Aorta (tissue), 5 donors: ENCODE measurements around the gene FLCN. TPM values are rescaled to one million over a fixed set of nuclear protein-coding genes. Genes with fewer than 3 reads are reported as not detected.
"Not testable (repeated sequence)": the region's sequence is repeated elsewhere in the genome, so short reads cannot be mapped to it uniquely, and the experiment has no call there.

Experiments
- ATAC-seq: fragments of 200-7000 bp; cut with Tn5 transposase; one replicate; pipeline ENCODE4 v1.9.1; 2022; ENCODE audit warnings: moderate library complexity; ENCODE audit not compliant: low FRiP score
- DNase-seq, 2 donors: peaks; one replicate each; pipeline ENCODE4 v3.0.0-alpha.2; 2020
- H3K27ac ChIP-seq, 2 donors: one replicate each; pipeline ENCODE4 v1.5.1; 2013; ENCODE audit warnings: low read length in 2 of 2, mild to moderate bottlenecking in 2 of 2, moderate library complexity in 2 of 2, control low read depth in 1 of 2, inconsistent platforms in 1 of 2, low read depth in 1 of 2
- H3K27me3 ChIP-seq, 2 donors: one replicate each; pipeline ENCODE4 v1.6.1; 2013; ENCODE audit warnings: control low read depth in 1 of 2, low read length in 1 of 2, mild to moderate bottlenecking in 1 of 2, moderate library complexity in 1 of 2; ENCODE audit not compliant: insufficient read depth in 2 of 2, control insufficient read depth in 1 of 2
- H3K36me3 ChIP-seq, 2 donors: one replicate each; pipeline ENCODE4 v1.6.1; 2013; ENCODE audit warnings: control low read depth in 1 of 2, low read length in 1 of 2, mild to moderate bottlenecking in 1 of 2; ENCODE audit not compliant: insufficient read depth in 2 of 2, control insufficient read depth in 1 of 2
- H3K4me1 ChIP-seq, 2 donors: one replicate each; pipeline ENCODE4 v1.6.1; 2013; ENCODE audit warnings: low read length in 2 of 2, control low read depth in 1 of 2, mild to moderate bottlenecking in 1 of 2, moderate library complexity in 1 of 2; ENCODE audit not compliant: insufficient read depth in 2 of 2, control insufficient read depth in 1 of 2
- H3K4me3 ChIP-seq, 2 donors: one replicate each; pipeline ENCODE4 v1.5.1; 2013; ENCODE audit warnings: low read length in 2 of 2, control low read depth in 1 of 2, mild to moderate bottlenecking in 1 of 2
- H3K9me3 ChIP-seq: one replicate; pipeline ENCODE4 v1.6.1; 2013; ENCODE audit warnings: mild to moderate bottlenecking, low read length; ENCODE audit not compliant: control insufficient read depth
- WGBS, 2 donors: extraction: QIAGEN DNeasy Blood & Tissue Kit; methylation state at CpG; one replicate each; pipeline ENCODE4 v1.1.7; 2013; 5-methylcytosine and 5-hydroxymethylcytosine counted together
- intact Hi-C, 2 donors: fragments of 100-400 bp; cut with DNase I; formaldehyde crosslinking; loops; one replicate each; pipeline versions ENCODE4 v1.14.2 to v1.15.0; 2022
- polyA plus RNA-seq, 2 donors: library from polyadenylated mRNA; stranded (reverse); fragments of 200-250 nt; gene quantifications; one replicate each; pipeline ENCODE4 v1.2.3, GENCODE V29; 2013
- total RNA-seq, 2 donors: library from RNA; stranded (reverse); fragmentation: NEBNext Ultra II Directional; extraction: Animal tissue kit (Norgen Biotek cat#: 25700); gene quantifications; one replicate each; pipeline ENCODE4 v1.2.1, GENCODE V29; 2021
- donor health status: healthy with polysubstance abuse.
- donor health status: Bipolar disorder and iron deficiency.
- donor health status: DM: no; HTN: no; CAD: no.
- donor health status: DM: no; HTN: no; CAD: no.
- donor health status: DM: yes; HTN: yes; CAD: no.

FLCN gene
- total and polyA plus RNA-seq, 4 donors, result 12.5 to 85.0 (median 67.6) TPM

GRCh38 chr17:17264430-17264829 lies 27.5 kb upstream of the FLCN start:
- ATAC-seq, result no peak
- H3K27ac ChIP-seq, result no peak overlapping the region
- H3K9me3 ChIP-seq, result no peaks in the 10 kb centered on the region
- WGBS, 2 donors, result 82 to 86% methylated on average over 2 of the region's 2 CpGs
- DNase-seq, result no peak
- no peak overlapping the region for H3K4me3 ChIP-seq
- intact Hi-C loops, result no loop called here
- peaks cover 0 to 13% of the 10 kb centered on the region in 2 donors for H3K36me3 ChIP-seq
- no peaks in the 10 kb centered on the region for H3K4me1 ChIP-seq
- H3K27me3 ChIP-seq, result no peaks in the 10 kb centered on the region

- no peak overlapping the region for H3K4me3 ChIP-seq
- H3K36me3 ChIP-seq, result peaks cover 6 to 10% of the 10 kb centered on the region in 2 donors
- H3K4me1 ChIP-seq, result no peaks in the 10 kb centered on the region
- WGBS, 2 donors, result 89 to 93% methylated on average over 4 of the region's 4 CpGs
- intact Hi-C loops, result no loop called here
- DNase-seq (no peak), ATAC-seq (no peak)
- H3K27me3 ChIP-seq, result no peaks in the 10 kb centered on the region
- H3K9me3 ChIP-seq, result no peaks in the 10 kb centered on the region
- no peak overlapping the region for H3K27ac ChIP-seq
Measured at GRCh38 chr17:17258998-17259397, 22.0 kb upstream of the FLCN start.

GRCh38 chr17:17258011-17258410 lies 21.0 kb upstream of the FLCN start:
- Histone ChIP-seq H3K9me3 (no peaks in the 10 kb centered on the region), H3K4me3 (no peak overlapping the region), H3K27ac (no peak overlapping the region), H3K27me3 (no peaks in the 10 kb centered on the region), H3K36me3 (peaks cover 6 to 11% of the 10 kb centered on the region in 2 donors), H3K4me1 (no peaks in the 10 kb centered on the region)
- ATAC-seq (no peak), DNase-seq (no peak)
- intact Hi-C loops, result no loop called here
- 86 to 89% methylated on average over 7 of the region's 7 CpGs for WGBS, 2 donors

- DNase-seq (no peak), ATAC-seq (no peak)
- Histone ChIP-seq H3K9me3 (no peaks in the 10 kb centered on the region), H3K27me3 (no peaks in the 10 kb centered on the region), H3K4me3 (no peak overlapping the region), H3K36me3 (peaks cover 6 to 11% of the 10 kb centered on the region in 2 donors), H3K27ac (no peak overlapping the region), H3K4me1 (no peaks in the 10 kb centered on the region)
- intact Hi-C loops, result no loop called here
- WGBS, 2 donors, result 100% methylated on average over 1 of the region's 1 CpG
Measured at GRCh38 chr17:17256316-17256715, 19.3 kb upstream of the FLCN start.

GRCh38 chr17:17255689-17256088 lies 18.7 kb upstream of the FLCN start:
- 93 to 95% methylated on average over 9 to 11 of the region's 11 CpGs for WGBS, 2 donors

GRCh38 chr17:17254036-17254435 lies 17.1 kb upstream of the FLCN start:
- H3K27me3 ChIP-seq, result no peaks in the 10 kb centered on the region
- DNase-seq (no peak), ATAC-seq (no peak)
- 85 to 86% methylated on average over 3 of the region's 3 CpGs for WGBS, 2 donors
- H3K4me3 ChIP-seq, result no peak overlapping the region
- no peak overlapping the region for H3K27ac ChIP-seq
- H3K4me1 ChIP-seq, result no peaks in the 10 kb centered on the region
- no peaks in the 10 kb centered on the region for H3K9me3 ChIP-seq
- H3K36me3 ChIP-seq, result peaks cover 4 to 6% of the 10 kb centered on the region in 2 donors
- intact Hi-C loops, result no loop called here

More at GRCh38 chr17:17255689-17256088, 18.7 kb upstream of the FLCN start:
- H3K27ac ChIP-seq, H3K27me3 ChIP-seq, H3K4me3 ChIP-seq, H3K4me1 ChIP-seq, DNase-seq, ATAC-seq, intact Hi-C loops, H3K9me3 ChIP-seq: not testable (repeated sequence)
- peaks cover 6 to 11% of the 10 kb centered on the region in 2 donors for H3K36me3 ChIP-seq

GRCh38 chr17:17253406-17253805 lies 16.4 kb upstream of the FLCN start:
- H3K27me3 ChIP-seq, result no peaks in the 10 kb centered on the region
- WGBS, 2 donors, result 90 to 93% methylated on average over 3 of the region's 3 CpGs
- intact Hi-C loops, result no loop called here
- DNase-seq (no peak), ATAC-seq (no peak)
- no peak overlapping the region for H3K27ac ChIP-seq
- no peaks in the 10 kb centered on the region for H3K9me3 ChIP-seq
- no peak overlapping the region for H3K4me3 ChIP-seq
- H3K4me1 ChIP-seq, result no peaks in the 10 kb centered on the region
- peaks cover 3 to 6% of the 10 kb centered on the region in 2 donors for H3K36me3 ChIP-seq

- WGBS, 2 donors, result 79 to 83% methylated on average over 9 of the region's 9 CpGs
- no peak for ATAC-seq
Measured at GRCh38 chr17:17252149-17252661, 15.2 kb upstream of the FLCN start.

GRCh38 chr17:17246879-17247278 lies 9.9 kb upstream of the FLCN start:
- intact Hi-C loops, result no loop called here
- Histone ChIP-seq H3K9me3 (no peaks in the 10 kb centered on the region), H3K36me3 (peaks cover 2 to 8% of the 10 kb centered on the region in 2 donors), H3K4me1 (no peaks in the 10 kb centered on the region), H3K4me3 (no peak overlapping the region), H3K27me3 (no peaks in the 10 kb centered on the region), H3K27ac (no peak overlapping the region)
- ATAC-seq (no peak), DNase-seq (peak in 1 of 2 donors; percentile 19)
- WGBS, 2 donors, result 85% methylated on average over 3 of the region's 3 CpGs

More at GRCh38 chr17:17252149-17252661, 15.2 kb upstream of the FLCN start:
- Histone ChIP-seq H3K27me3 (no peaks in the 10 kb centered on the region), H3K36me3 (peaks cover 3 to 5% of the 10 kb centered on the region in 2 donors), H3K9me3 (no peaks in the 10 kb centered on the region), H3K4me3 (no peak overlapping the region), H3K27ac (no peak overlapping the region), H3K4me1 (no peaks in the 10 kb centered on the region)
- no peak for DNase-seq
- intact Hi-C loops, result no loop called here
